HG03565 (cell line): ENCODE results near the gene ME2.
"Not testable (repeated sequence)": the region's sequence is repeated elsewhere in the genome, so short reads cannot be mapped to it uniquely, and the experiment has no call there.

Experiments
- ATAC-seq: cut with Tn5 transposase; IDR thresholded peaks from one replicate; pipeline ENCODE4 v1.9.1; 2021; ENCODE audit warnings: mild to moderate bottlenecking, moderate library complexity; ENCODE audit not compliant: unreplicated experiment

Gene ME2

GRCh38 chr18:50859793-50860555 is 18.9 kb upstream of the ME2 start:
- ATAC-seq: no peak

- no peak for ATAC-seq
Observed at GRCh38 chr18:50861617-50862016, 17.3 kb upstream of the ME2 start.

GRCh38 chr18:50862401-50862800 is 16.5 kb upstream of the ME2 start:
- ATAC-seq: no peak

- ATAC-seq: no peak
Observed at GRCh38 chr18:50863840-50864375, 15.0 kb upstream of the ME2 start.

- no peak for ATAC-seq
Observed at GRCh38 chr18:50866765-50867164, 12.2 kb upstream of the ME2 start.

GRCh38 chr18:50869150-50869549 is 9.8 kb upstream of the ME2 start:
- no peak for ATAC-seq

GRCh38 chr18:50870138-50870845 is 8.6 kb upstream of the ME2 start:
- no peak for ATAC-seq

- ATAC-seq: no peak
Observed at GRCh38 chr18:50871846-50872245, 7.1 kb upstream of the ME2 start.

- no peak for ATAC-seq
Observed at GRCh38 chr18:50875966-50876536, 2.9 kb upstream of the ME2 start.

GRCh38 chr18:50877545-50878265 is 1.2 kb upstream of the ME2 start:
- no peak for ATAC-seq

- ATAC-seq: no peak
Observed at GRCh38 chr18:50879302-50880118, 592 bp downstream of the ME2 start.

GRCh38 chr18:50880119-50880465 is 1.2 kb downstream of the ME2 start:
- no peak for ATAC-seq

- ATAC-seq: not testable (repeated sequence)
Observed at GRCh38 chr18:50880944-50881343, 2.0 kb downstream of the ME2 start.

- ATAC-seq: no peak
Observed at GRCh38 chr18:50886929-50887328, 8.0 kb downstream of the ME2 start.

GRCh38 chr18:50895350-50896045 is 16.6 kb downstream of the ME2 start:
- no peak for ATAC-seq

- no peak for ATAC-seq
Observed at GRCh38 chr18:50896093-50896492, 17.2 kb downstream of the ME2 start.

GRCh38 chr18:50898919-50899318 is 20.0 kb downstream of the ME2 start:
- ATAC-seq: no peak

- ATAC-seq: no peak
Observed at GRCh38 chr18:50902797-50903196, 23.9 kb downstream of the ME2 start.

- ATAC-seq: no peak
Observed at GRCh38 chr18:50906843-50907242, 27.9 kb downstream of the ME2 start.

GRCh38 chr18:50909261-50909660 is 30.3 kb downstream of the ME2 start:
- no peak for ATAC-seq
